HepG2 (cell line): ENCODE measurements around the gene GADD45B. TPM values are rescaled to one million over a fixed set of nuclear protein-coding genes. Genes with fewer than 3 reads are reported as not detected.
A peak's percentile ranks its signal among the peaks of the same experiment; 100 is the strongest.

Experiments used
- ATAC-seq: fragments of 200-7000 bp; cut with Tn5 transposase; 3 replicates; pipeline ENCODE4 v1.9.1; 2020; ENCODE audit warnings: mild to moderate bottlenecking, moderate library complexity
- BruUV-seq: library from RNA; stranded (reverse); fragments of 400-500 nt; replicated peaks from 2 replicates; lab custom pipeline; 2021; lab: Mats Ljungman, UMichigan
- CTCF ChIA-PET: fragments of 300-600 bp; formaldehyde crosslinking; extraction: SDS; loops from one replicate; lab custom pipeline; 2021; ENCODE audit warnings: low total read pairs, inconsistent platforms, low intra/inter-chr PET ratio; lab: Yijun Ruan, JAX
- POLR2A ChIA-PET: fragments of 350-600 bp; sonication (Branson Sonifier 250); formaldehyde crosslinking; loops from one replicate; lab custom pipeline; 2020; ENCODE audit warnings: antibody characterized with exemption, inconsistent platforms; lab: Yijun Ruan, JAX
- DNase-seq: peaks from one replicate; pipeline ENCODE4 v3.0.0-alpha.2; 2015; ENCODE audit warnings: low spot score
- FAIRE-seq: peaks from 3 replicates; lab custom pipeline; 2011; peaks lifted over from hg19 to GRCh38; lab: Jason Lieb, UNC
- H2AFZ ChIP-seq: one replicate; pipeline ENCODE4 v1.6.1; 2011; ENCODE audit warnings: low read length, inconsistent platforms
- H3K27ac ChIP-seq: fragments of 300-600 bp; 3 replicates; pipeline ENCODE4 v1.8.0; 2011; ENCODE audit warnings: mixed run types, mild to moderate bottlenecking, mixed read lengths, low read length, inconsistent platforms; ENCODE audit not compliant: insufficient read depth; ENCODE audit errors: extremely low read length
- H3K27me3 ChIP-seq, 2 experiments: fragments of 200-600 bp in 1 of 2; 2 replicates in 1 of 2; 3 replicates in 1 of 2; pipeline versions ENCODE4 v1.6.0 to v1.8.0; 2011; ENCODE audit warnings: low read length in 2 of 2, mild to moderate bottlenecking in 2 of 2, moderate library complexity in 2 of 2, inconsistent platforms in 1 of 2; ENCODE audit not compliant: insufficient read depth in 2 of 2, control insufficient read depth in 1 of 2
- H3K36me3 ChIP-seq, 2 experiments: fragments of 200-600 bp in 1 of 2; replicated peaks in 1 of 2; 2 replicates in 1 of 2; 3 replicates in 1 of 2; pipeline versions ENCODE4 v1.5.1 to v1.8.0; 2011; ENCODE audit warnings: low read length in 2 of 2, inconsistent platforms in 1 of 2; ENCODE audit not compliant: insufficient read depth in 2 of 2, control insufficient read depth in 1 of 2
- H3K4me1 ChIP-seq: 2 replicates; pipeline ENCODE4 v1.5.1; 2012; ENCODE audit warnings: low read length, inconsistent platforms; ENCODE audit not compliant: insufficient read depth
- H3K4me2 ChIP-seq: 2 replicates; pipeline ENCODE4 v1.6.0; 2011; ENCODE audit warnings: low read depth, low read length, inconsistent platforms
- H3K4me3 ChIP-seq, 3 experiments: fragments of 200-600 bp in 1 of 3; sonication (generic), shearing (Covaris generic) in 1 of 3; replicated peaks in 1 of 3; 2 replicates each; pipeline ENCODE4 v1.5.1; 2011 to 2016; ENCODE audit warnings: low read length in 3 of 3, inconsistent platforms in 2 of 3, low read depth in 2 of 3, mild to moderate bottlenecking in 2 of 3, control low read depth in 1 of 3, mixed read lengths in 1 of 3; ENCODE audit not compliant: insufficient read depth in 1 of 3
- H3K79me2 ChIP-seq: one replicate; pipeline ENCODE4 v1.6.1; 2011; ENCODE audit warnings: low read length, inconsistent platforms; ENCODE audit not compliant: insufficient read depth
- H3K9ac ChIP-seq: 2 replicates; pipeline ENCODE4 v1.6.0; 2011; ENCODE audit warnings: mild to moderate bottlenecking, low read depth, low read length, inconsistent platforms; ENCODE audit not compliant: insufficient read depth
- H3K9me3 ChIP-seq: 2 replicates; pipeline ENCODE4 v1.5.1; 2012; ENCODE audit warnings: mild to moderate bottlenecking, low read length
- H4K20me1 ChIP-seq: 2 replicates; pipeline ENCODE4 v1.6.0; 2011; ENCODE audit warnings: inconsistent platforms, mild to moderate bottlenecking, low read length, moderate library complexity; ENCODE audit not compliant: insufficient read depth
- HOXA3 ChIP-seq: sonication (generic); formaldehyde crosslinking; IDR thresholded peaks from 2 replicates; pipeline ENCODE4 v1.5.0; 2020; ENCODE audit warnings: missing genetic modification reagents
- ZNF205 ChIP-seq: IDR thresholded peaks from 2 replicates; pipeline ENCODE4 v1.6.1; 2018; ENCODE audit warnings: missing biosample characterization, missing genetic modification reagents
- ZNF687 ChIP-seq: sonication (generic); formaldehyde crosslinking; IDR thresholded peaks from 2 replicates; pipeline ENCODE4 v1.5.1; 2020; ENCODE audit warnings: mild to moderate bottlenecking, missing genetic modification reagents, moderate library complexity
- ZNF816 ChIP-seq: sonication (generic); formaldehyde crosslinking; IDR thresholded peaks from 2 replicates; pipeline ENCODE4 v1.8.0; 2022; ENCODE audit warnings: missing genetic modification reagents, mild to moderate bottlenecking, borderline replicate concordance
- WGBS: methylation state at CpG from one replicate; pipeline ENCODE4 v1.1.6; 2017; ENCODE audit warnings: low lambda C conversion rate; 5-methylcytosine and 5-hydroxymethylcytosine counted together
- in situ Hi-C: cut with HindIII; loops from 2 replicates; pipeline ENCODE4 v1.10.0; 2017; ENCODE audit warnings: low pct_unique_long_range_greater_than_20kb; ENCODE audit not compliant: extremely low pct_ligation_motif_present
- intact Hi-C: fragments of 100-400 bp; cut with micrococcal nuclease; formaldehyde crosslinking; loops from one replicate; pipeline ENCODE4 v1.10.0; 2022; ENCODE audit not compliant: unreplicated experiment
- polyA plus RNA-seq, 8 experiments: library from polyadenylated mRNA; depleted of rRNA in 3 of 8; stranded (reverse) in 7 of 8; unstranded in 1 of 8; fragments of >200 nt; fragmentation: Illumina TruSeq in 4 of 8; extraction: Trizol in 4 of 8; gene quantifications; 2 replicates each; pipeline versions ENCODE4 v1.2.1 to v1.2.3, GENCODE V29; 2011 to 2016; ENCODE audit warnings: low read depth in 4 of 8, missing spikeins in 1 of 8, mixed read lengths in 1 of 8; ENCODE audit not compliant: insufficient read depth in 1 of 8
- total RNA-seq, 5 experiments: library from RNA; depleted of rRNA; stranded (reverse); fragments of >200 nt; fragmentation: Illumina TruSeq; extraction: Trizol; gene quantifications; 2 replicates each; pipeline ENCODE4 v1.2.3, GENCODE V29; 2016; ENCODE audit warnings: low read depth in 1 of 5

The GADD45B gene
- total and polyA plus RNA-seq, 2 of the 13 experiments (the other 11 are each of a cell fraction or from before 2014, with no cell fraction given), result 4.6 to 34.1 TPM

GRCh38 chr19:2512523-2513431 is 36.9 kb downstream of the GADD45B start:
- in situ Hi-C loops, result no loop called here
- WGBS, result 63% methylated on average over 7 of the region's 41 CpGs
- intact Hi-C loops, result no loop called here
- no TSS peak for BruUV-seq
- Histone ChIP-seq H3K4me3 (no peak overlapping the region; a peak in 1 of 6 replicates), H3K27ac (no peak overlapping the region), H3K4me1 (peaks cover 21% of the 10 kb centered on the region), H3K9me3 (no peaks in the 10 kb centered on the region), H3K27me3 (peaks cover 0 to 15% of the 10 kb centered on the region in 2 experiments; a peak in 2 of 5 replicates), H2AFZ (no peak overlapping the region), H3K36me3 (no peaks in the 10 kb centered on the region), H3K9ac (no peak overlapping the region), H3K4me2 (no peak overlapping the region; the same call in 1 of the 2 replicates), H3K79me2 (no peaks in the 10 kb centered on the region), H4K20me1 (no peaks in the 10 kb centered on the region)
- DNase-seq, result no peak
- no peak for FAIRE-seq
- TF ChIP-seq ZNF687, result peak; percentile 13; the same call in 1 of the 2 replicates
- no peak for TF ChIP-seq ZNF816 (CRISPR knock-in tag)
- no peak for TF ChIP-seq HOXA3 (CRISPR knock-in tag)
- no peak for TF ChIP-seq ZNF205 (CRISPR knock-in tag)
- ChIA-PET POLR2A (interaction anchor here (3.0 kb wide), 1 partner anchor 37 kb away, joined by 17 read pairs; the partner anchor contains the start of gene GADD45B), CTCF (no interaction called here)
- peak; percentile 46 for ATAC-seq
